Natural killer cell (primary cell): Measurements from ENCODE around the gene MCM6. TPM values are rescaled to one million over a fixed set of nuclear protein-coding genes. Genes with fewer than 3 reads are reported as not detected.

Source experiments
- ATAC-seq, 3 donors: fragments of 150-1000 bp in 2 of 3; fragments of 200-7000 bp in 1 of 3; cut with Tn5 transposase; 1 replicate in 1 of 3; 2 replicates in 2 of 3; pipeline ENCODE4 v1.10.0; 2021; ENCODE audit warnings: mild to moderate bottlenecking in 2 of 3, moderate library complexity in 2 of 3
- DNase-seq, 2 donors: peaks; one replicate each; pipeline versions ENCODE4 v3.0.0 to v3.0.0-alpha.2; 2013 to 2021; ENCODE audit warnings: mixed read lengths in 1 of 2
- H3K27ac ChIP-seq: one replicate; pipeline ENCODE4 v1.5.1; 2013; ENCODE audit warnings: mild to moderate bottlenecking, low read length
- H3K27me3 ChIP-seq: one replicate; pipeline ENCODE4 v1.6.1; 2013; ENCODE audit warnings: low read length; ENCODE audit not compliant: control insufficient read depth, insufficient read depth
- H3K36me3 ChIP-seq: one replicate; pipeline ENCODE4 v1.6.1; 2013; ENCODE audit warnings: low read length; ENCODE audit not compliant: control insufficient read depth, insufficient read depth
- H3K4me1 ChIP-seq: one replicate; pipeline ENCODE4 v1.6.1; 2013; ENCODE audit warnings: low read length; ENCODE audit not compliant: control insufficient read depth, insufficient read depth
- H3K4me3 ChIP-seq: one replicate; pipeline ENCODE4 v1.5.1; 2013; ENCODE audit warnings: low read length
- H3K9me3 ChIP-seq: one replicate; pipeline ENCODE4 v1.6.1; 2013; ENCODE audit warnings: low read length; ENCODE audit not compliant: control insufficient read depth, insufficient read depth
- H3K27ac Mint-ChIP-seq, 2 donors: one replicate each; pipeline ENCODE4 v1.8.0; 2022; ENCODE audit warnings: mild to moderate bottlenecking in 2 of 2, mixed read lengths in 2 of 2, moderate library complexity in 1 of 2
- H3K27me3 Mint-ChIP-seq, 2 donors: one replicate each; pipeline ENCODE4 v1.8.0; 2022; ENCODE audit warnings: low read depth in 2 of 2, mixed read lengths in 2 of 2
- H3K36me3 Mint-ChIP-seq: one replicate; pipeline ENCODE4 v1.8.0; 2022; ENCODE audit warnings: mixed read lengths
- H3K4me1 Mint-ChIP-seq, 2 donors: one replicate each; pipeline ENCODE4 v1.8.0; 2022; ENCODE audit warnings: mixed read lengths in 2 of 2
- H3K4me3 Mint-ChIP-seq: one replicate; pipeline ENCODE4 v1.8.0; 2022; ENCODE audit warnings: mild to moderate bottlenecking, moderate library complexity, mixed read lengths
- H3K9me3 Mint-ChIP-seq, 2 donors: one replicate each; pipeline ENCODE4 v1.8.0; 2022; ENCODE audit warnings: mixed read lengths in 2 of 2
- WGBS: methylation state at CpG from one replicate; pipeline ENCODE4 v1.1.7; 2013; ENCODE audit warnings: missing lambda C conversion rate; ENCODE audit not compliant: insufficient coverage; 5-methylcytosine and 5-hydroxymethylcytosine counted together
- intact Hi-C: fragments of 100-400 bp; cut with micrococcal nuclease; formaldehyde crosslinking; loops from one replicate; pipeline ENCODE4 v1.14.2; 2022
- total RNA-seq, 4 donors: library from RNA; stranded (reverse); fragments of 120-200 nt in 1 of 4; gene quantifications; one replicate each; pipeline versions ENCODE4 v1.2.3 to v1.2.4, GENCODE V29; 2013 to 2022
- TF ChIP-seq, protein P1 (sequence below): fragments of 200-600 bp; IDR thresholded peaks from one replicate; pipeline ENCODE4 v1.8.0; 2022; ENCODE audit warnings: antibody characterized with exemption

Gene MCM6
- total RNA-seq, 3 donors from 2014 or later (not counting 1 experiment from before 2014, with no cell fraction given), result 12.6 to 19.4 (median 15.9) TPM

DNA sequence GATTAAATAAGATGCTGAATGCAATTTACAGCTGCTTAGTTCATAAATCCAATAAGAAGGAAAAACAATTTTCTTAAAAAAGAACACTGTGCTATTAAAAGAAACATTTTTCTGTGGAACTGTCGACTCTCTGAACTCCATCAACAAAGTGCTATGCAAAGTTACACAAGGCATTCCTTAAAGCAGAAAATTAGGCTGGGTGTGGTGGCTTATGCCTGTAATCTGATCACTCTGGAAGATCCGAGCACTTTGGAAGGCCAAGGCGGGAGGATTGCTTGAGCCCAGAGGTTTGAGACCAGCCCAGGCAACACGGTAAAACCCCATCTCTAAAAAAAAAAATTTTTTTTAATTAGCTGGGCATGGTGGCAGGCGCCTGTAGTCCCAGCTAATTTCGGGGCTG lies 13.0 kb downstream of the MCM6 start:
- Mint-ChIP-seq H3K9me3 (no peaks in the 10 kb centered on the region), H3K36me3 (peaks cover 30% of the 10 kb centered on the region), H3K4me1 (peaks cover 0 to 5% of the 10 kb centered on the region in 2 donors), H3K27ac (no peak overlapping the region), H3K4me3 (no peak overlapping the region), H3K27me3 (no peaks in the 10 kb centered on the region)
- Histone ChIP-seq H3K9me3 (no peaks in the 10 kb centered on the region), H3K36me3 (peaks cover 54% of the 10 kb centered on the region), H3K27ac (no peak overlapping the region), H3K4me1 (no peaks in the 10 kb centered on the region), H3K4me3 (no peak overlapping the region), H3K27me3 (no peaks in the 10 kb centered on the region)
- WGBS, result 95% methylated on average over 6 of the region's 6 CpGs
- ATAC-seq, result no peak
- no peak for DNase-seq
- intact Hi-C loops, result no loop called here
- TF ChIP-seq, protein P1, sequence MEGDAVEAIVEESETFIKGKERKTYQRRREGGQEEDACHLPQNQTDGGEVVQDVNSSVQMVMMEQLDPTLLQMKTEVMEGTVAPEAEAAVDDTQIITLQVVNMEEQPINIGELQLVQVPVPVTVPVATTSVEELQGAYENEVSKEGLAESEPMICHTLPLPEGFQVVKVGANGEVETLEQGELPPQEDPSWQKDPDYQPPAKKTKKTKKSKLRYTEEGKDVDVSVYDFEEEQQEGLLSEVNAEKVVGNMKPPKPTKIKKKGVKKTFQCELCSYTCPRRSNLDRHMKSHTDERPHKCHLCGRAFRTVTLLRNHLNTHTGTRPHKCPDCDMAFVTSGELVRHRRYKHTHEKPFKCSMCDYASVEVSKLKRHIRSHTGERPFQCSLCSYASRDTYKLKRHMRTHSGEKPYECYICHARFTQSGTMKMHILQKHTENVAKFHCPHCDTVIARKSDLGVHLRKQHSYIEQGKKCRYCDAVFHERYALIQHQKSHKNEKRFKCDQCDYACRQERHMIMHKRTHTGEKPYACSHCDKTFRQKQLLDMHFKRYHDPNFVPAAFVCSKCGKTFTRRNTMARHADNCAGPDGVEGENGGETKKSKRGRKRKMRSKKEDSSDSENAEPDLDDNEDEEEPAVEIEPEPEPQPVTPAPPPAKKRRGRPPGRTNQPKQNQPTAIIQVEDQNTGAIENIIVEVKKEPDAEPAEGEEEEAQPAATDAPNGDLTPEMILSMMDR, result no peak

DNA sequence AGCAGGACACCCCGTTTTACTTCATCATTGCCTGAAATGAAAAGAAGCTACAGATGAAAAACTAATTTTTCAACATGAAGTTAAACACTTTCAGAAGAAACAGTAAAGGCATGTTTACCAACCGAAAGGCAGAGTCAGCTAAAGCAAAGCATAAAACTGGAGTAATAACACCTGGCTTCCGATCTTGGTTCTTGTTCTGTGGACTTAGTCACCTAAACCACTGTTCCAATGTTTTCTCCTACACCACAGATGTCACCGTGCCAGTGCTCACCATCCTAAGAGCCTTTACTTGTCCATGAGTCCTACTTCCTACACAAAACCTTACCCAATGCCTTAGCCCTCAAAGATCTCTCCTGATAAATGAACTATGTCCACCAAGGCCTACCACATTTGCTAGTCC lies 13.5 kb downstream of the MCM6 start:
- 98% methylated on average over 4 of the region's 4 CpGs for WGBS
- TF ChIP-seq, protein P1, result no peak
- H3K36me3 Mint-ChIP-seq, result peaks cover 25% of the 10 kb centered on the region
- no peaks in the 10 kb centered on the region for H3K27me3 Mint-ChIP-seq
- no peak overlapping the region for H3K4me3 Mint-ChIP-seq
- H3K9me3 Mint-ChIP-seq, result no peaks in the 10 kb centered on the region
- peaks cover 54% of the 10 kb centered on the region for H3K36me3 ChIP-seq
- H3K4me1 ChIP-seq, result no peaks in the 10 kb centered on the region
- no peaks in the 10 kb centered on the region for H3K27me3 ChIP-seq
- no peak overlapping the region for H3K27ac ChIP-seq
- H3K9me3 ChIP-seq, result no peaks in the 10 kb centered on the region
- ATAC-seq (no peak), DNase-seq (no peak)
- intact Hi-C loops, result no loop called here
- no peak overlapping the region for H3K27ac Mint-ChIP-seq
- no peak overlapping the region for H3K4me3 ChIP-seq
- H3K4me1 Mint-ChIP-seq, result peaks cover 0 to under 1% of the 10 kb centered on the region in 2 donors

DNA sequence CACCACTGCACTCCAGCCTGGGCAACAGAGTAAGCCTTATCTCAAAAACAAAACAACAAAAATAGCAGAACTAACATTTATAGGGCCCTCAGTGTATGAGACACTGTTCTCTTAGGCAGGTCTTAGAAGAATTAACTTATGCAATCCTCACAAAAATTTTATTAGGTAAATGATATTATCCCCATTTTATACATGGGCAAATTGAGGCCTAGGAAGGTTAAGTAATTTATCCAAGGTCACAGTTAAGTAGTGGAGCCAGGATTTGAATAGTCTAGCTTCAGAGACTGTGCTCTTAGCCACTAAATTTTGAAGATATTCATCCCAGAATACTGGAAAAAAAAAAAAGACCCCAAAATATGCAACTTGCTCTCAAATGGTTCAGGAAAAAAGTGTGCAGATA lies 22.8 kb downstream of the MCM6 start:
- H3K4me3 Mint-ChIP-seq, result no peak overlapping the region
- Histone ChIP-seq H3K9me3 (no peaks in the 10 kb centered on the region), H3K4me3 (no peak overlapping the region), H3K27ac (no peak overlapping the region), H3K27me3 (no peaks in the 10 kb centered on the region), H3K4me1 (no peaks in the 10 kb centered on the region), H3K36me3 (peaks cover 39% of the 10 kb centered on the region)
- no peaks in the 10 kb centered on the region for H3K4me1 Mint-ChIP-seq
- intact Hi-C loops, result no loop called here
- H3K27me3 Mint-ChIP-seq, result no peaks in the 10 kb centered on the region
- ATAC-seq, result no peak
- no peaks in the 10 kb centered on the region for H3K9me3 Mint-ChIP-seq
- TF ChIP-seq, protein P1, result no peak
- no peak for DNase-seq
- no peak overlapping the region for H3K27ac Mint-ChIP-seq
- H3K36me3 Mint-ChIP-seq, result peaks cover 7% of the 10 kb centered on the region

GRCh38 chr2:135851858-135852257 lies 24.4 kb downstream of the MCM6 start:
- DNase-seq (no peak), ATAC-seq (no peak)
- peaks cover 7% of the 10 kb centered on the region for H3K36me3 Mint-ChIP-seq
- no peaks in the 10 kb centered on the region for H3K9me3 Mint-ChIP-seq
- Histone ChIP-seq H3K4me1 (no peaks in the 10 kb centered on the region), H3K9me3 (no peaks in the 10 kb centered on the region), H3K27me3 (no peaks in the 10 kb centered on the region), H3K4me3 (no peak overlapping the region), H3K27ac (no peak overlapping the region), H3K36me3 (peaks cover 31% of the 10 kb centered on the region)
- H3K4me3 Mint-ChIP-seq, result no peak overlapping the region
- no peak overlapping the region for H3K27ac Mint-ChIP-seq
- no peaks in the 10 kb centered on the region for H3K27me3 Mint-ChIP-seq
- H3K4me1 Mint-ChIP-seq, result no peaks in the 10 kb centered on the region
- intact Hi-C loops, result no loop called here
- TF ChIP-seq, protein P1, result no peak
